K562 (cell line): Measurements from ENCODE around the gene WDR1. TPM values are rescaled to one million over a fixed set of nuclear protein-coding genes. Genes with fewer than 3 reads are reported as not detected.

Experiments used
- ARNT ChIP-seq, 2 experiments: fragments of 450-650 bp; IDR thresholded peaks; 2 replicates each; pipeline ENCODE4 v1.6.1; 2016; ENCODE audit warnings: mild to moderate bottlenecking in 1 of 2
- ELF1 ChIP-seq: fragments of 200-800 bp; sonication (Bioruptor generic); IDR thresholded peaks from 2 replicates; pipeline ENCODE4 v1.6.1; 2016; ENCODE audit warnings: missing genetic modification characterization, missing compliant biosample characterization
- ERF ChIP-seq: fragments of 450-650 bp; formaldehyde crosslinking; IDR thresholded peaks from 2 replicates; pipeline ENCODE4 v1.4.0; 2020; ENCODE audit warnings: mild to moderate bottlenecking, mixed read lengths
- JUNB ChIP-seq: fragments of 450-650 bp; formaldehyde crosslinking; conservative IDR thresholded peaks from 2 replicates; pipeline ENCODE4 v1.4.0; 2020; ENCODE audit warnings: mild to moderate bottlenecking
- LARP7 ChIP-seq: fragments of 450-650 bp; IDR thresholded peaks from 2 replicates; pipeline ENCODE4 v1.6.1; 2016
- NFXL1 ChIP-seq: fragments of 450-650 bp; formaldehyde crosslinking; IDR thresholded peaks from 2 replicates; pipeline ENCODE4 v1.4.0; 2021; ENCODE audit warnings: mild to moderate bottlenecking
- POLR2A ChIP-seq: fragments of 450-650 bp; conservative IDR thresholded peaks from 2 replicates; pipeline ENCODE4 v1.6.1; 2016
- POU5F1 ChIP-seq: fragments of 150-350 bp; IDR thresholded peaks from 2 replicates; pipeline ENCODE4 v1.6.1; 2014; ENCODE audit warnings: borderline replicate concordance, low read length, low read depth, mild to moderate bottlenecking; ENCODE audit not compliant: partially characterized antibody
- TCF7 ChIP-seq: sonication (generic); IDR thresholded peaks from 2 replicates; pipeline ENCODE4 v1.6.1; 2016; ENCODE audit warnings: antibody characterized with exemption, borderline replicate concordance
- ZBTB17 ChIP-seq: fragments of 450-650 bp; formaldehyde crosslinking; IDR thresholded peaks from 2 replicates; pipeline ENCODE4 v1.4.0; 2020; ENCODE audit warnings: mild to moderate bottlenecking
- ZBTB40 ChIP-seq, 2 experiments: fragments of 450-650 bp in 1 of 2; sonication (generic) in 1 of 2; formaldehyde crosslinking in 1 of 2; IDR thresholded peaks; 2 replicates each; pipeline versions ENCODE4 v1.7.1 to v1.9.0; 2016 to 2022; ENCODE audit warnings: inconsistent platforms in 1 of 2, mild to moderate bottlenecking in 1 of 2, missing genetic modification reagents in 1 of 2
- ZMIZ1 ChIP-seq, 2 experiments: fragments of 150-350 bp in 1 of 2; IDR thresholded peaks; 2 replicates each; pipeline ENCODE4 v1.6.1; 2012 to 2016; ENCODE audit warnings: low read depth in 2 of 2, low read length in 2 of 2, mild to moderate bottlenecking in 1 of 2, moderate library complexity in 1 of 2
- ZNF175 ChIP-seq: fragments of 200-800 bp; sonication (Bioruptor generic); IDR thresholded peaks from 2 replicates; pipeline ENCODE4 v1.6.1; 2016; ENCODE audit warnings: low read depth, mild to moderate bottlenecking, missing genetic modification characterization, missing compliant biosample characterization
- ZNF584 ChIP-seq: fragments of 200-800 bp; sonication (Bioruptor generic); IDR thresholded peaks from 2 replicates; pipeline ENCODE4 v1.6.1; 2016; ENCODE audit warnings: low read depth, mild to moderate bottlenecking, missing genetic modification characterization, missing compliant biosample characterization
- ZNF764 ChIP-seq: fragments of 250-450 bp; sonication (Bioruptor Pico); IDR thresholded peaks from 2 replicates; pipeline ENCODE4 v1.4.0; 2020; ENCODE audit warnings: low read depth, mild to moderate bottlenecking, moderate library complexity
- polyA plus RNA-seq, 8 experiments: library from polyadenylated mRNA; depleted of rRNA in 4 of 8; stranded (reverse) in 5 of 8; unstranded in 3 of 8; fragments of >200 nt; fragmentation: Nextera tagmentation in 2 of 8; fragmentation: Illumina TruSeq in 1 of 8; extraction: Ambion mirVana in 2 of 8; extraction: Trizol in 1 of 8; gene quantifications; 2 replicates each; pipeline versions ENCODE4 v1.2.1 to v1.2.3, GENCODE V29; 2011 to 2014; ENCODE audit warnings: inconsistent platforms in 1 of 8, missing spikeins in 1 of 8
- total RNA-seq, 7 experiments: library from RNA; depleted of rRNA in 6 of 7; stranded (reverse); fragments of >200 nt in 6 of 7; fragmentation: Illumina TruSeq in 2 of 7; extraction: Trizol in 2 of 7; gene quantifications; 2 replicates each; pipeline versions ENCODE4 v1.2.1 to v1.2.3, GENCODE V29; 2011 to 2021; ENCODE audit warnings: low replicate concordance in 1 of 7

The WDR1 gene
- total and polyA plus RNA-seq, 9 of the 15 experiments (the other 6 are each of a cell fraction or from before 2014, with no cell fraction given): 16.1 to 213 (median 125) TPM

GRCh38 chr4:10116569-10117358 is at the start of gene WDR1 (continued):
- peak; percentile 63 for TF ChIP-seq ZBTB40 (IDR thresholded peaks at IDR 0.05)
- no peak for TF ChIP-seq ZBTB40 (CRISPR knock-in tag; IDR thresholded peaks at IDR 0.05)
- TF ChIP-seq LARP7: 0 out of 2 replicates have a peak, but pooled peaks have one; percentile 19
- no peak for TF ChIP-seq JUNB (CRISPR knock-in tag)
- peak; percentile 87; the same call in 1 of the 2 replicates for TF ChIP-seq NFXL1 (CRISPR knock-in tag)
- no peak for TF ChIP-seq TCF7
- peak; percentile 99 for TF ChIP-seq ELF1
- peak in 1 of 2 experiments; percentile 74; a peak in 1 of 4 replicates for TF ChIP-seq ZMIZ1 (IDR thresholded peaks at IDR 0.05; ENCODE audit: low read depth in 2 of 2, low read length in 2 of 2)
- TF ChIP-seq ZNF584 (CRISPR knock-in tag): peak; percentile 73; the same call in 1 of the 2 replicates
- TF ChIP-seq ARNT (IDR thresholded peaks at IDR 0.05): 0 out of 4 replicates have a peak, but pooled peaks of 1 of the 2 experiments have one; percentile 59
- TF ChIP-seq ERF (CRISPR knock-in tag): 0 out of 2 replicates have a peak, but pooled peaks have one; percentile 29
- peak; percentile 93 for TF ChIP-seq ZNF175
- peak; percentile 99 for TF ChIP-seq POLR2A
- TF ChIP-seq ZNF764 (CRISPR knock-in tag): peak; percentile 80
- TF ChIP-seq ZBTB17 (CRISPR knock-in tag): peak; percentile 34; the same call in 1 of the 2 replicates
- no peak for TF ChIP-seq POU5F1
